Colonic mucosa (tissue), 4 donors: ENCODE measurements around the gene CEBPG. TPM values are rescaled to one million over a fixed set of nuclear protein-coding genes. Genes with fewer than 3 reads are reported as not detected.

Experiments used
- DNase-seq: peaks from one replicate; pipeline ENCODE4 v3.0.0-alpha.2; 2020
- H3K27ac ChIP-seq: fragments of 200-600 bp; one replicate; pipeline ENCODE4 v1.8.0; 2021
- H3K27me3 ChIP-seq: fragments of 200-600 bp; one replicate; pipeline ENCODE4 v1.8.0; 2021
- H3K36me3 ChIP-seq: fragments of 200-600 bp; one replicate; pipeline ENCODE4 v1.8.0; 2021
- H3K4me1 ChIP-seq: fragments of 200-600 bp; one replicate; pipeline ENCODE4 v1.8.0; 2021; ENCODE audit warnings: mild to moderate bottlenecking
- H3K4me3 ChIP-seq: fragments of 200-600 bp; one replicate; pipeline ENCODE4 v1.8.0; 2021
- H3K9ac ChIP-seq, 2 donors: one replicate each; pipeline ENCODE4 v1.7.0; 2013; ENCODE audit warnings: control low read depth in 2 of 2, low read depth in 2 of 2, low read length in 2 of 2
- H3K9me3 ChIP-seq: fragments of 200-600 bp; one replicate; pipeline ENCODE4 v1.8.0; 2021
- intact Hi-C: fragments of 100-400 bp; cut with DNase I; formaldehyde crosslinking; loops from one replicate; pipeline ENCODE4 v1.14.1; 2022
- total RNA-seq, 2 donors: library from RNA; stranded (reverse); fragmentation: NEBNext Ultra II Directional in 1 of 2; extraction: Animal tissue kit (Norgen Biotek cat#: 25700) in 1 of 2; gene quantifications; one replicate each; pipeline ENCODE4 v1.2.1, GENCODE V29; 2021
- TF ChIP-seq, protein P1 (sequence below): fragments of 200-600 bp; IDR thresholded peaks from one replicate; pipeline ENCODE4 v1.8.0; 2022; ENCODE audit warnings: antibody characterized with exemption, mild to moderate bottlenecking
- donor health status: healthy.
- donor health status: DM: no; HTN: no; CAD: no.
- donor health status: DM: no; HTN: no; CAD: no.

Gene CEBPG
- total RNA-seq, 2 donors from 2014 or later = 62.1 to 72.3 TPM

DNA sequence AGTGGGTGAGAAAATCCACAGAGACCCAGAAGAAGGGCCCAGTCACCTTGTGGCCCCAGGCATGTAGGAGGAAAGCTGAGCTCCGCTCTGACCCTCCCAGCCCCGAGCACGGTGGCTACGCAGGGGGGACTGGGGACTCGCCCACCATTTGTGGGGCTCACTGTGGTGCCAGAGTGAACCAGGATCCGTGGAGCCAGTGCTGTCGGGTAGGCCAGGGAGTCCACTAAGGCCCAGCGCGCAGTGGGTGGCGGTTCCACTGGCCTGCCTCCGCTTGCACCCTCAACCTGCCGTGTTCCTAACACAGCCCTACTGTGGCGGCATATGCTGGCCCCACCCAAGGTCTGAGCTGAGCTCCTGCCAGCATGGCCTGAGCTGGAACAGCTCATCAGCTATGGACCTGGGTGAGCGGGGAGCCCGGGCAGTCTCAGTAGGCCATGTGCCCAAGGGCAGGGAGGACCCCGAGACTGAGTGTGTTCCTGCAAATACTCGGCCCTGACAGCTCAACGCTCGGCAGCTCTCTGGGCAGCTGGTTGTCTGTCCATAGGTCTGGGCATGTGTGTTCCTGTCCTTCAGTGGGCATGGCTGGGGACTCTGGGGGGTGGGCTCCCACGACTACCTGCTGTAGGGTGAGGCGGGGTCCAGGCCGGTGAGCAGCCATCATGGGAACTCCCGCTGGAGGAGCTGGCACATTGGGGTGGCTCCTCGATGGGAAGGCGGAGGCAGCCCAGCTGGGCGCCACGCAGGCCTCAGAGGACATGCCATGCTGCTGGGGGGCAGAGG is 36.6 kb downstream of the CEBPG start:
- no peak overlapping the region for H3K27ac ChIP-seq
- no peaks in the 10 kb centered on the region for H3K27me3 ChIP-seq
- H3K4me1 ChIP-seq = no peaks in the 10 kb centered on the region
- H3K36me3 ChIP-seq = no peaks in the 10 kb centered on the region
- no peak overlapping the region for H3K9ac ChIP-seq
- TF ChIP-seq, protein P1, sequence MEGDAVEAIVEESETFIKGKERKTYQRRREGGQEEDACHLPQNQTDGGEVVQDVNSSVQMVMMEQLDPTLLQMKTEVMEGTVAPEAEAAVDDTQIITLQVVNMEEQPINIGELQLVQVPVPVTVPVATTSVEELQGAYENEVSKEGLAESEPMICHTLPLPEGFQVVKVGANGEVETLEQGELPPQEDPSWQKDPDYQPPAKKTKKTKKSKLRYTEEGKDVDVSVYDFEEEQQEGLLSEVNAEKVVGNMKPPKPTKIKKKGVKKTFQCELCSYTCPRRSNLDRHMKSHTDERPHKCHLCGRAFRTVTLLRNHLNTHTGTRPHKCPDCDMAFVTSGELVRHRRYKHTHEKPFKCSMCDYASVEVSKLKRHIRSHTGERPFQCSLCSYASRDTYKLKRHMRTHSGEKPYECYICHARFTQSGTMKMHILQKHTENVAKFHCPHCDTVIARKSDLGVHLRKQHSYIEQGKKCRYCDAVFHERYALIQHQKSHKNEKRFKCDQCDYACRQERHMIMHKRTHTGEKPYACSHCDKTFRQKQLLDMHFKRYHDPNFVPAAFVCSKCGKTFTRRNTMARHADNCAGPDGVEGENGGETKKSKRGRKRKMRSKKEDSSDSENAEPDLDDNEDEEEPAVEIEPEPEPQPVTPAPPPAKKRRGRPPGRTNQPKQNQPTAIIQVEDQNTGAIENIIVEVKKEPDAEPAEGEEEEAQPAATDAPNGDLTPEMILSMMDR = no peak
- no peaks in the 10 kb centered on the region for H3K9me3 ChIP-seq
- intact Hi-C loops = loop anchor here (2.0 to 10.0 kb wide), 2 partner anchors 105 to 175 kb away; partner anchors contain the start of gene CEBPA
- H3K4me3 ChIP-seq = no peak overlapping the region
- no peak for DNase-seq

DNA sequence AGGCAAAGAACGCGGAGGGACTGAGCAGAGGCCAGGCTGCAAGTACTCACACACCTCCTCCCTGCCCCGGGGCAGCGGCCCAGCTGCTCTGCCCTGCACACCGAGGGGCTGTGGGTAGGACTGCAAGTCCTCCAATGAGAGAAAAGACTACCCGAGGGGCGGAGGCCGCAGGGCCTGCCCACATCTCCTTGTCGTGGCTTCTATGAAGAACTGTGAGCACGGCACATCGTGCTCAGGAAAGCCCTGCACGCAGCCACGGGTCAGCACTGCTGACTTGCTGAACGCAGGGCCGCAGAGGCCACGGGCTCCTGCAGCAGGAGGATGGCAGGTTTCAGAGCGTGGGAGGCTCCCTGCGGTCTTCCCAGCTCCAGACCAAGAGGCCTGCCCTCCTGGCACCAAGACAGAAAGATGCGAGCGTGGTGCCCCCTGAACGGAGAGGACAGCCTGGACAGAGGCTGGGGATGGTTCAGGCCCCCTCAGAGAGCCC is 37.4 kb downstream of the CEBPG start:
- no peak for DNase-seq
- no peak overlapping the region for H3K9ac ChIP-seq
- no peaks in the 10 kb centered on the region for H3K27me3 ChIP-seq
- intact Hi-C loops = no loop called here
- H3K4me1 ChIP-seq = no peaks in the 10 kb centered on the region
- TF ChIP-seq, protein P1 = no peak
- no peaks in the 10 kb centered on the region for H3K36me3 ChIP-seq
- no peak overlapping the region for H3K4me3 ChIP-seq
- no peaks in the 10 kb centered on the region for H3K9me3 ChIP-seq
- no peak overlapping the region for H3K27ac ChIP-seq

DNA sequence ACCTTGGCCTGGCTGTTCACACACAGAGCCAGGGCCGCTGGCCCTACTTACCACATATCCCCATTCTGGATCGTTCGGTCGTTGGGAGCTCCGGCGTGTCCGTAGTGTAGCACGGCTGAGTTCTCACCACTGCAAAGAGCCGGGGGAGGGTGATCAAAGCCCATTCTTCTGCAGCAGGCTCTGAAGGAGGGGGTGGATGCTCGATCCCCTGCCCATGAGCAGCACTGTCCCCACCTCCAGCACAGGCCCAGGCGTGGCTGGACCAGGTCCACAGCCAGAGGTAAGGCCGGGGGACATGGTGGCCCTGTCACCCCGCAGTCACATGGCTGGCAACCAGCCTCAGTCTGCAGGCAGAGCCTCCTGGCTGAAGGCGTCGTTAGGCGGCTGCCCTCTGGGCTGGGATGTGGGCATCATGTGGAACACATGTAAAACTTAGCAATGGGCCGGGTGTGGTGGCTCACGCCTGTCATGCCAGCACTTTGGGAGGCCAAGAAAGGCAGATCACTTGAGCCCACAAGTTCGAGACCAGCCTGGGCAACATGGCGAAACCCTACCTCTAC is 38.2 kb downstream of the CEBPG start:
- no peak overlapping the region for H3K9ac ChIP-seq
- no peaks in the 10 kb centered on the region for H3K36me3 ChIP-seq
- no peak overlapping the region for H3K4me3 ChIP-seq
- TF ChIP-seq, protein P1 = no peak
- H3K27me3 ChIP-seq = no peaks in the 10 kb centered on the region
- no peak for DNase-seq
- no peak overlapping the region for H3K27ac ChIP-seq
- H3K9me3 ChIP-seq = no peaks in the 10 kb centered on the region
- intact Hi-C loops = no loop called here
- H3K4me1 ChIP-seq = no peaks in the 10 kb centered on the region

DNA sequence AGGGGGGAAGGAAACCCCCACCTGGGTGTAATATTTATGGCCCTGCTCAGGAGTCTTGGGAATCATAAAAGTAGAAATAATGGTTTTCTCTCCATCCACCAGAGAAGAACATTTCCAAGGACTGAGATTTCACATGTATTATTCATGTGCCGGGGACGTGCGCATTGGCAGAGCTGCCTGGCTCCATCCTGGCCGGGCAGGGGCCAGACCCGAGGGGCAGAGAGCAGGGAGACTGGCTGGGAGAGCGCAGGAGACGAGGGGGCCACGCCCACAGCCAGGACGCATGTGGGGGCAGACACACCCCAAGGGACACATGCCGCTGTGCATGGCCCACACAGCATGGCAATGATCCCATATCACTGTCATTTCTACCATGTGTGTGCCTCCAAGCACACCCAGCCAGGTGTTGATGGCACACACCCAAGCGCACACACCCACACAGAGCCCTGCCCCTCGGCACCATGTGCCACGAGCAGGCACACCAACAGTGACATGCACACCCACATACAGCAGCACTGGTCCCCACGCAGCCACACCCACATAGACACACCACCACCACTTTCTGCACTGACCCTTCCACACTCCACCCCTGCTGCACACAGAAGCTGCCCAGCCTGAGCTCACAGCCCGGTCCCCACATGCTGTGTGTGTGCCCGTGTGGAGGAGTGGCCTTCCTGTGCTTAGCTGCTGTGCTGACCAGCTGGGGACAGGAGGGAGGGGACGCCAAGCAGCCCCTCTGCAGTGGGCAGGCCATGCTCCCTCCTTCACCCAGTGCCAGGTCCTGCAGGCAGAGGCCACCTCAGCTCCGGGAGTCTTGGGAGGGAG is 39.3 kb downstream of the CEBPG start:
- no peak for DNase-seq
- intact Hi-C loops = no loop called here
- no peaks in the 10 kb centered on the region for H3K27me3 ChIP-seq
- H3K4me1 ChIP-seq = no peaks in the 10 kb centered on the region
- TF ChIP-seq, protein P1 = no peak
- no peak overlapping the region for H3K4me3 ChIP-seq
- no peaks in the 10 kb centered on the region for H3K36me3 ChIP-seq
- no peak overlapping the region for H3K9ac ChIP-seq
- no peak overlapping the region for H3K27ac ChIP-seq
- H3K9me3 ChIP-seq = no peaks in the 10 kb centered on the region

DNA sequence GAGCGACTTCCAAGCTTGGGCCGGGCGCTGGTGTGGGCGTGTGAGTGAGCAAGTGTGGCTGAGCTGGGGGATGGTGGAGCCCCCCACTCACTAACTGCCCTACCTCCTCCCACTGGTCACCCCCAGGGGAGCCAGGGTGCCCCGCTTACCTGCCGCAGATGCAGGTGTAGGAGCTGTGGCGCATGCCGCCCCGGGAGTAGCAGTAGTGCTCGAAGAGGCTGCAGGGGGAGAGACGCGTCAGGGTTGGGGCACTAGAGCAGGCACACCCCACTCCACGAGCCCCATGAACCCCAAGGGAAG is 39.9 kb downstream of the CEBPG start:
- TF ChIP-seq, protein P1 = no peak
- Histone ChIP-seq H3K9ac (no peak overlapping the region), H3K27me3 (no peaks in the 10 kb centered on the region), H3K9me3 (no peaks in the 10 kb centered on the region), H3K4me1 (no peaks in the 10 kb centered on the region), H3K36me3 (no peaks in the 10 kb centered on the region), H3K27ac (no peak overlapping the region), H3K4me3 (no peak overlapping the region)
- DNase-seq = no peak
- intact Hi-C loops = no loop called here
